H1 (cell line): ENCODE results near the gene IFITM10. TPM values are rescaled to one million over a fixed set of nuclear protein-coding genes. Genes with fewer than 3 reads are reported as not detected.

Experiments used
- EP300 ChIP-seq, 2 experiments: IDR thresholded peaks; 1 replicate in 1 of 2; 2 replicates in 1 of 2; pipeline ENCODE4 v1.6.1; 2011 to 2012; ENCODE audit warnings: low read depth in 2 of 2, low read length in 2 of 2, mild to moderate bottlenecking in 2 of 2, borderline replicate concordance in 1 of 2, inconsistent platforms in 1 of 2, moderate library complexity in 1 of 2
- polyA plus RNA-seq, 7 experiments: library from polyadenylated mRNA; depleted of rRNA in 3 of 7; stranded (reverse) in 5 of 7; unstranded in 2 of 7; fragments of >200 nt in 5 of 7; fragments of 200-250 nt in 2 of 7; gene quantifications; 1 replicate in 5 of 7; 2 replicates in 1 of 7; 4 replicates in 1 of 7; pipeline versions ENCODE4 v1.2.1 to v1.2.3, GENCODE V29; 2011 to 2013; ENCODE audit warnings: missing spikeins in 2 of 7, mixed read lengths in 2 of 7
- total RNA-seq: library from RNA; stranded (reverse); fragmentation: NEBNext Ultra II Directional; extraction: Animal tissue kit (Norgen Biotek cat#: 25700); gene quantifications from 2 replicates; pipeline ENCODE4 v1.2.1, GENCODE V29; 2021

IFITM10 gene
- total and polyA plus RNA-seq, 2 of the 8 experiments (the other 6 are each of a cell fraction or from before 2014, with no cell fraction given) = 0.08 to 0.22 TPM

DNA sequence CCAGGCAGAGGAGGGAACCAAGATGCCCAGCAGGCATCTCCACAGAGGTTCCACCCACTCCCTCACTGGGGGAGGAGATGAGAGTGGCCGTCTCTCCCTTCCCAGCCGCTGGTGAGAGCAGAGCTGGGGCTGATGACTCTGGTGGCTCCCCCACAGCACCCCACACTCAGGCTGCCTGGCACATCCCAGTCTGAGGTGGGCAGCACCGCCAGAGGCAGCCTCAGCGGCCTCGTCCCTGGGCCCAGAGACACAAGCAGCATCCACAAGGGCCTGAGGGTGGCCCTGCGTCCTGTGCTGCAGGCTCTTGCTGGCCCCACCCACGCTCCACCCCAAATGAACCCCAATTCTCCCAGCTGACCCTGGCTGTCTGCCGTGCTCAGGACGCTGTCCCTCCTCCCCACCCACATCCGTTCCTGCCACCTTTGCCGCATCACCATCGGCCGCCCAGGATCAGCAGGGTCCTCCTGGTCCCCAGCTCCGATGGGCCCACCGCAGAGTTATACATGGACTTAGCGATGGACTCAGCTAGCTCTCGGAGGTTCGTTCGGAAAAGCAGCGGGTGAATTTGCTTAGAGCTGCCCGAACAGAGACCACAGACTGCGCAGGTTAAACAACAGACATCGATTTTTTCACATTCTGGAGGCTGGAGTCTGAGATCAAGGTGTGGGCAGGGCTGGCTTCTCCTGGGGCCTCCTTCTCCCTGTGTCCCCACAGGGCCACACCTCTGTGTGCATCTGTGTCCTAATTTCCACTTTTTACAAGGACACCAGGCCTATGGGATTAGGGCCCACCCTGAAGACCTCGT lies 33.5 kb upstream of the IFITM10 start (continued):
- no peak for TF ChIP-seq EP300 (IDR thresholded peaks at IDR 0.05; ENCODE audit: borderline replicate concordance in 1 of 2, low read depth in 2 of 2, low read length in 2 of 2)
